GM18505 (cell line): ENCODE results near the gene ADAMTS8.

Experiments
- ATAC-seq: cut with Tn5 transposase; IDR thresholded peaks from one replicate; pipeline ENCODE4 v1.9.1; 2021; ENCODE audit not compliant: unreplicated experiment
- POLR2A ChIP-seq: IDR thresholded peaks from 4 replicates; pipeline ENCODE4 v1.6.1; 2011; ENCODE audit warnings: borderline replicate concordance; ENCODE audit not compliant: insufficient read depth, insufficient read length; ENCODE audit errors: extremely low read depth

Gene ADAMTS8

DNA sequence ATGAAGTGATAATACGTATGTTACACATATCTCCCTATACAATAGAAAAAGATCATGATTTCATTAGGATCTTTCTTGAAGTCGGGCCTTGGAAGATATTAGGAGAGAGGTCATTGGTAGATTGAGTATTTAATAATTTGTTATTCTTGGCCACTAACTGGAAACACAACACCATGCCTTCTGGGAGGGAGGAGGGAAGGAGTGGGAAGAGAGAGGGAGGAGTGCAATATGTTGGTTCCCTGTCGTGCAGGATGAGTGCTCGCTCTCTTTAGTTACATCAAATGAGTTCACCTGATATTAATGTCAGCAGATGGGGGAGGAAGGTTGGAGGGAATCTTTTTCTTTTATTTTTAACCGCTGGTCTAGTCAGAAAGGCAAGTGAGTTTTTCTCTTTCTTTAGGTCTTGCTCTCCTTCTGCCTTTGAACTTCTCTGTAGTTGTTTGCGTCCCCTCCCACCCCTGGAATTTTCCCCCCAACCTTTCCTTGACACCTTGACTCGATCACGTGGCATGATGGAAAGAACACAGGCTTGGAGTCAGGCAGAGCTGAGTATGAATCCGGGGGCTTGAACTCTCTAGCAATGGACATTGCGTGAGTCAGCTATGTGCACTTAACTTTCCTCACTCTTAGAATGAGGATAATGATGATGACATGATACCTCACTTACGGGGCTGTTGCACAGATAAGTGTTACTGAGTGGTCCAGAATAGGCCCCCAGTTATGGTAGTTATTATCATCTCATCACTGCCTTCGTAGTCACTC lies 26.3 kb upstream of the ADAMTS8 start:
- ATAC-seq = no peak
- no peak for TF ChIP-seq POLR2A

DNA sequence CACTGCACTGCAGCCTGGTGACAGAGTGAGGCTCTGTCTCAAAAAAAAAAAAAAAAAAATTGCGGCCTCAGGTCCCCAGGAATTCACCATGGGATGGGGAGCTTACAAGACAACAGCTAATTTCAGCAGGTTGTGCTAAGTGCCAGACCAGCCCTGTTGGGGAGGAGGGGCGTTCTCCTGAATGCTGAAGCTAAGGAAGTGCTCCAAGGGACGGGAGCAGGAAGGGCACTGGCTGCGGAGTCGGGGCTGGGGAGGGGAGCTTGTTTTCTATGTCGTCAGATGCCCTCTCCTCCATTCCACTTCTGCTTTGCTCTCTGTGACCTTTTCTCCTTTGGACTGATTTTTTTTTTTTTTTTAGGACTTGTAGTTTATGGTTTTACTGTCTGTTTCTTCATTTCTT lies 24.5 kb upstream of the ADAMTS8 start:
- TF ChIP-seq POLR2A = no peak
- ATAC-seq = no peak

DNA sequence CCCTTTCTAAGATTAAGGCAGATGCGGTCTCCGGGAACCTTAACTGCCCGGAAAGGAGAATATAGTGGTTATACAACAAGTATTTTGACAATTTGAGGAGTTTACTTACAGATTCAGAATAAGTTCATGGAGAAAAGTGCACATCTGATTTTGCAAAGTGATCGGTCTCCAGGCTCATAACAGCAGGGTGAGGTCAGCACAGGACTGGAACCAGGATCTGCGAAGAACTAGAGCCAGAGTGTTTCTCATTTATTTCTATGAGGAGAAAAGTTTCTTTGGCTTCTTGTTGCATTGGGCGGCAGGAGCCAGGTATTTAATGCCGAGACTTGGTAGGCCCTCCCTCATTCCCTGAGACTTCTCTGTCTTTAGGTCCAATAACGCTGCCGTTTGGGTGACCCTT lies 23.8 kb upstream of the ADAMTS8 start:
- ATAC-seq = no peak
- TF ChIP-seq POLR2A = no peak

DNA sequence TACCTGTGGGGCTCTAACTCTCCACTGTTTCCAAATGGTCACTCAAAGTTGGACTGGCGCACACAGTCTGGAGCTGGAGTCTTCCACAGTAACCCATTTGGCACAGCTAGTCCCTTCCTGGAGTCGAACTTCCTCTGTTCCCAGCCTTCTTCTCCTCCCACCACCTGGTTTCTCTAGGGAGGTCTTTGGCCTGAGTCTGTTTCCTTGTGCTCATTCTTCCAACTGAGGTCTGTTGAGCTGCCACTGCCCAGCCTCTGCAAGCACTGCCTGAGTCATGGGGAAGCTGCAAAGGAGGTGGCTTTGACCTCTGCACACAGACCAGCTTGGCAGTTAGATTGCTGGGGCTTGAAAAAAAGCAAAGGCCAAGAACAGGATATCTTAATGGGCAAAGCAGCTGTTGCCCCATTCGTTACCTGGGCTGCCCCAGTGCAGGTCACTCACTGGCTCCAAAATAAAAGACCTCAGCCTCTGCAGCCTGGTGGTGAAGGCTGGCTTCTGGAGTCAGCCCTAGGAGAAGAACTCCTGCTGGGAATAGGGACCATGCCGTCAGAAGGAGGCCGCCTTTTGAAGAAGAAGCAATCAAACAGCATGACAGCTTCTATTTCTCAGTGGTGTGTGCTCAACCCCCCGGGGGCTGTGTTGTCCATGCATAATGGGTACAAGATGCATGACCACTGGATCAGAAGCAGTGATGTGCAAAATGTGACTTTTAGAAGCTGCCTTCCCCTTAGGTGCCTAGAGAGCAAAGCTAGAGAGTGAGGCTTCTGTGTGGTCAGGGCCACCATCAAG lies 23.0 kb upstream of the ADAMTS8 start:
- no peak for TF ChIP-seq POLR2A
- no peak for ATAC-seq

DNA sequence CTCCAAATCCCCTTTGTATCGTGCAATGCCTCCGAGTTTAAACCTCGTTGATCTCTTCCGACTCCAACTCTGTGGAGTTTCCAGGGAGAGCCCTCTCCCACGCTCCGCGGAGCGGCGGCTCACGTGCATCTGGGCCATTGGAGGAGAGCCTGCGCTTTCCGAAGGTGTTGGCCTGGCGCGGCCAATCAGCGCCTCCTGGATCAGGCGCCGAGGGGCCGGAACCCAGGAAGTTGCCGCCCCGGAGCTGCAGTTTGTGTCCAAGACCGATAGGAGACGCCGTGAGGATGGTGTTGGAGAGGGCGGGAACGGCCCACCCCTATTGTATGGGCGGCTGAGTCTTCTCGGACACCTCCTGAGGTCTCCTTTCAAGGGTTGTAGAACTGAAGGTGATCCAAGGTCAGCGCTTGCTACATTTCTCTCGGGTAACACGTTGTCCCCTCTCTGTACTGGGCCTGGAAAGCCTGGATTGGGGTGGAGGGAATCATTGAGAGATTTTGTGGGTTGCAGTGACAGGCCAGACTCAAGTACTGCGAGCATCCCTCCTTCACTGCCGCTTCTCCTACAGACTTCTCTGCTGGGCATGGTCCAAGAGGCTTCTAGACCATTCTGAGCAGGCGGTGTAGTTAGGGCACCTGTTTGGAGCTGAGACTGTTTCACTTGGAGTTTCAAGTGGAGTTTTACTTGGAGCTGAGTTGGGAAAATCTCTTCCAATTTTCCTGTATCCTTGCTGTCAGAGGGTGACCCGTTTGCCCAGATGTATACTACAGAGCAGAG lies 21.8 kb upstream of the ADAMTS8 start:
- TF ChIP-seq POLR2A = no peak
- ATAC-seq = no peak

DNA sequence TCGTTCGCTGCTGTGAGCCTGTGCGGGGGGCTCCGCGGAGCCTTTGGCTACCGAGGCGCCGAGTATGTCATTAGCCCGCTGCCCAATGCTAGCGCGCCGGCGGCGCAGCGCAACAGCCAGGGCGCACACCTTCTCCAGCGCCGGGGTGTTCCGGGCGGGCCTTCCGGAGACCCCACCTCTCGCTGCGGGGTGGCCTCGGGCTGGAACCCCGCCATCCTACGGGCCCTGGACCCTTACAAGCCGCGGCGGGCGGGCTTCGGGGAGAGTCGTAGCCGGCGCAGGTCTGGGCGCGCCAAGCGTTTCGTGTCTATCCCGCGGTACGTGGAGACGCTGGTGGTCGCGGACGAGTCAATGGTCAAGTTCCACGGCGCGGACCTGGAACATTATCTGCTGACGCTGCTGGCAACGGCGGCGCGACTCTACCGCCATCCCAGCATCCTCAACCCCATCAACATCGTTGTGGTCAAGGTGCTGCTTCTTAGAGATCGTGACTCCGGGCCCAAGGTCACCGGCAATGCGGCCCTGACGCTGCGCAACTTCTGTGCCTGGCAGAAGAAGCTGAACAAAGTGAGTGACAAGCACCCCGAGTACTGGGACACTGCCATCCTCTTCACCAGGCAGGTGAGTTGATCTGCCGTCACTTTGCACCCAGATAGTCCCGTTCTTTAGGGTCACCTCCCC lies 21.0 kb upstream of the ADAMTS8 start:
- ATAC-seq = no peak
- TF ChIP-seq POLR2A = no peak

DNA sequence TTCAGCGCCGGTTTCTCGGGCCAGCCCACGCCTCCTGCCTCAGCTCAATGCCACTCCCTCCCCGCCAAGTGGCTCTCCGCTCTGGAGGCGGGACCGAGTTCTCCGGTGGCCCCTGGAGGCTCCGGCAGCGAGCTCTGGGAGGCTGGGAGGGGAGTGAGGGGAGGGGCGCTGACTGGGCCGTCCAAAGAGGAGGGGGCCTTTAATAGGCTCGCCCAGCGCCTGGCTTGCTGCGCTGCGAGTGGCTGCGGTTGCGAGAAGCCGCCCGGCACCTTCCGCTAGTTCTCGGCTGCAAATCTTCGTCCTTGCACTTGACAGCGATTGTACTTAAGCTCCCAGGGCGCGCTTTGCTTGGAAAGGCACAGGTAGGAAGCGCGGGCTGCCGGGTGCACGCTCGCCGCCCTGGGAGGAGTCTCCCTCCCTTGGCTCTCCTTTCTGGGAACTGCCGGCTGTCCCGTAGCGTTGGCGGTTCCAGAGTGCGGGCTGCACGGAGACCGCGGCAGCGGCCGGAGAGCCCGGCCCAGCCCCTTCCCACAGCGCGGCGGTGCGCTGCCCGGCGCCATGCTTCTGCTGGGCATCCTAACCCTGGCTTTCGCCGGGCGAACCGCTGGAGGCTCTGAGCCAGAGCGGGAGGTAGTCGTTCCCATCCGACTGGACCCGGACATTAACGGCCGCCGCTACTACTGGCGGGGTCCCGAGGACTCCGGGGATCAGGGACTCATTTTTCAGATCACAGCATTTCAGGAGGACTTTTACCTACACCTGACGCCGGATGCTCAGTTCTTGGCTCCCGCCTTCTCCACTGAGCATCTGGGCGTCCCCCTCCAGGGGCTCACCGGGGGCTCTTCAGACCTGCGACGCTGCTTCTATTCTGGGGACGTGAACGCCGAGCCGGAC lies 20.3 kb upstream of the ADAMTS8 start, which contains the start of gene ADAMTS15:
ADAMTS15 (plus strand) TSS at position 230 of the 894 bp plus-strand sequence; CDS start at position 559, 329 bp downstream.
- ATAC-seq = no peak

DNA sequence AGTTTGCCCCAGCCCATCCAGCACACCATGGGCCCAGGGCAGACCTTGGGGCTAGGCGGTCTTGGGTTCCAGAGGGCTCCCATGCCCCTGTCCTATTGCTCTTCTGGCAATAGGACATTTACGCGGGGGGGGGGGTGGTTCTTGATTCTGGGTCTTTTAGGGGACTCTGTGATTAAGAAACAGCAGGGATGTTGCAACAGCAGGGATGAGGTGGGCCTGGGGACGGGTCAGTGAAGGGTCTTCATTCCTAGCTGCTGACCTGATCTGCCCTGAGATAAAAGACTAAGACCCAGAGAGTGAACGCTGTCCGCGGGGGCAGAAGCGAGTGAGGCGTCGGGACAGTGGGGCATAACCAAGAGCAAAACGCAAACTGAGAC lies 19.6 kb upstream of the ADAMTS8 start:
- ATAC-seq = no peak
- TF ChIP-seq POLR2A = no peak

More for the DNA sequence above, 20.3 kb upstream of the ADAMTS8 start, which contains the start of gene ADAMTS15:
- no peak for TF ChIP-seq POLR2A

DNA sequence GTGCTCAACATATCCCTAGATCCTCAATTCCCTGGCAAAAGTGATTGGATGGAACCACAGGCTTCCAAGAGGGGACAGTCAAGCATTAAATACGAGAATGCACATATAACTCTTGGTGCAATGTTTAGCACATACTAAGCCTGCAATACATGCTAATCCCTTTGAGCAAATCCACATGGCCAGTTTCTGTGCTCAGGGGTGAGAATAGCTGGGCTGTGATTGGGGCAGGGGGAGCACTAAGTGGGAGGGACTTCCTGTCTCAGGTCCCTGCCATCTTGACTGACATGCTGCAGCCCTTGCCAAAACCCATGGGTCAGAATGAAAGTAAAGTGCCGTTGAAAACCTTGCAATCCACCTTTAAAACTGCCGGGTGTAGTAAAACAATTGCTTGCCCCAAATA lies 17.4 kb upstream of the ADAMTS8 start:
- no peak for TF ChIP-seq POLR2A
- ATAC-seq = no peak

DNA sequence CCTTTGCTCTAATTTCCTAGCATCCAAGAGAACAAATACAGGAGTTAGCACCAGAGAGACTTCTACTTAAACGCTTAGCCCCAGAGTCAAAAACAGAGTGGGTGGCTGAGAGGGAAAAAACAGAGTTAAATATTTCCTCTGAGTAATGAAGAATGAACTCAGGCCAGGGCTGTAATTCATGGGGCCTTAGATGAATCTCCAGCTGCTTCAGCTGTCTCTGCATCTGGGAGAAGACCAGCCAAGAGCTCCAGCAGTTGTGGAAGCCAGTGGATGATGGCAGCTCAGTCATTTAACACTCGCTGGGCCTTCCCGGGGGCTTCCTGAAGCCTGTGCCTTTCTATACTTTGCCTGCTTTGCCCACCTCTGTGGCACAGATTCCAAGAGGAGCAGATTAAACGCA lies 14.3 kb upstream of the ADAMTS8 start:
- TF ChIP-seq POLR2A = no peak

DNA sequence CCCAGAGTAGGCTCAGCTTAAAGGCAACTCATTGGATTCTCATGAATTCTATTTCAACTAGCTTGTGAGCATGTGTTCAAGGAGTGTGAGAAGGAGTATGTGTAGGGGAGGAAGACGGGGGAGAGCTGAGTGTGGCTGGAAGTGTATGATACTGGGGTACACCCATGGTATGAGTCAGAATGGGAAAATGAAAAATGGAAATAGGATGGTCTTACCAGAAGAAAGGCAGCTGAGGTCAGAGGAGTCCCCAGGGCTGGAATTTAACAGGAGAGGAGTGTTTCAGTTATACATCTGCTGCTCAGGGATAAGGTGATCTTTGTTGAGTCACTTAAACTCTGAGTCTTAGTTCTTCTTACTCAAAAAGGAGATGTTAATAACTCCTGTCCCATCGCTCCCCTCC lies 13.3 kb upstream of the ADAMTS8 start:
- no peak for ATAC-seq
- no peak for TF ChIP-seq POLR2A

More for the DNA sequence above, 14.3 kb upstream of the ADAMTS8 start:
- no peak for ATAC-seq

DNA sequence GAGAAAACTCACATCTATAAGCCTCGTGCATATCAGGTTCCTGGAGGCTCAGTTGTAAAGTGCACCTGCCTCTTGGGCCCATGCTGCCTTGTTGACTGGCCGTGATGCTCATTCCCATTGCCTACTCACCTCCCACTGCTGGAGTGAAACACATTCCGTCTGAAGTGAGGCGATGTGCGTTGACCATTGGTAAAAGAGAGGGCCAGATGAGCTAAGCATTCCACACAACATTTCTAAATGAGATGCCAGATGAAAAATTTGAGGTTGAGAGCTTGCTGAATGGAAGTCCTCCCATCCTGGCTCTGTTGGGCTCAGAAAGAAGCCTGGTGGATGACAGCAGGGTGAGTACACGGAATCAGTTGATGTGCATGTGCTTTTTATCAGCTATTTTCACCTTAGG lies 11.5 kb upstream of the ADAMTS8 start:
- TF ChIP-seq POLR2A = no peak
- ATAC-seq = no peak
